ENCODE measurements around the gene PAPPA2.
A peak's percentile ranks its signal among the peaks of the same experiment; 100 is the strongest.

DNA sequence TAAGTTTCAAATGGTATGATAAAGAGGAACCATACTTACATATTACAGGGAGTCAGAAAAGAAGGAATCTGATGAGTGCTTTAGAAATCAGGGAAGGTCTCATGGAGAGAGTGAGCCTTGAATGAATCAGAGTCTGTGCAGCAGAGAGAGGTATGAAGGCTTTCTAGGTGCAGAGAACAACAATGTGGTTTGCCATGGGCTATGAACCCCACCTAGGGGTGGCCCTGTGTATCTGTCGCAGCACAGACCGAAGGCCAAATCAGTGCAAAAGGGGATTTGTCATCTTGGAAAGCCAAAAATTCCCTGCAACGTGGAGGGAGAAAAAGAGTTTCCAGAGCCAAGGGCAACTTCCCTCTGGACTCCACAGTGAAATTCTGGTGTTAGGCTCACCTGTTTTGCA lies 3.5 kb downstream of the PAPPA2 start:
- TF ChIP-seq, protein P1, sequence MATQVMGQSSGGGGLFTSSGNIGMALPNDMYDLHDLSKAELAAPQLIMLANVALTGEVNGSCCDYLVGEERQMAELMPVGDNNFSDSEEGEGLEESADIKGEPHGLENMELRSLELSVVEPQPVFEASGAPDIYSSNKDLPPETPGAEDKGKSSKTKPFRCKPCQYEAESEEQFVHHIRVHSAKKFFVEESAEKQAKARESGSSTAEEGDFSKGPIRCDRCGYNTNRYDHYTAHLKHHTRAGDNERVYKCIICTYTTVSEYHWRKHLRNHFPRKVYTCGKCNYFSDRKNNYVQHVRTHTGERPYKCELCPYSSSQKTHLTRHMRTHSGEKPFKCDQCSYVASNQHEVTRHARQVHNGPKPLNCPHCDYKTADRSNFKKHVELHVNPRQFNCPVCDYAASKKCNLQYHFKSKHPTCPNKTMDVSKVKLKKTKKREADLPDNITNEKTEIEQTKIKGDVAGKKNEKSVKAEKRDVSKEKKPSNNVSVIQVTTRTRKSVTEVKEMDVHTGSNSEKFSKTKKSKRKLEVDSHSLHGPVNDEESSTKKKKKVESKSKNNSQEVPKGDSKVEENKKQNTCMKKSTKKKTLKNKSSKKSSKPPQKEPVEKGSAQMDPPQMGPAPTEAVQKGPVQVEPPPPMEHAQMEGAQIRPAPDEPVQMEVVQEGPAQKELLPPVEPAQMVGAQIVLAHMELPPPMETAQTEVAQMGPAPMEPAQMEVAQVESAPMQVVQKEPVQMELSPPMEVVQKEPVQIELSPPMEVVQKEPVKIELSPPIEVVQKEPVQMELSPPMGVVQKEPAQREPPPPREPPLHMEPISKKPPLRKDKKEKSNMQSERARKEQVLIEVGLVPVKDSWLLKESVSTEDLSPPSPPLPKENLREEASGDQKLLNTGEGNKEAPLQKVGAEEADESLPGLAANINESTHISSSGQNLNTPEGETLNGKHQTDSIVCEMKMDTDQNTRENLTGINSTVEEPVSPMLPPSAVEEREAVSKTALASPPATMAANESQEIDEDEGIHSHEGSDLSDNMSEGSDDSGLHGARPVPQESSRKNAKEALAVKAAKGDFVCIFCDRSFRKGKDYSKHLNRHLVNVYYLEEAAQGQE (IDR thresholded peaks at IDR 0.05; ENCODE audit: low read depth): no peak
- TF ChIP-seq EGR1 (IDR thresholded peaks at IDR 0.05) (no peak), TAF1 (IDR thresholded peaks at IDR 0.05; ENCODE audit: low read depth) (no peak), RAD21 (IDR thresholded peaks at IDR 0.05; ENCODE audit: low read depth) (peak; percentile 38), FOXM1 (IDR thresholded peaks at IDR 0.05; ENCODE audit: borderline replicate concordance, low read depth) (no peak)
- TF ChIP-seq, protein P2, sequence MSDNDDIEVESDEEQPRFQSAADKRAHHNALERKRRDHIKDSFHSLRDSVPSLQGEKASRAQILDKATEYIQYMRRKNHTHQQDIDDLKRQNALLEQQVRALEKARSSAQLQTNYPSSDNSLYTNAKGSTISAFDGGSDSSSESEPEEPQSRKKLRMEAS (IDR thresholded peaks at IDR 0.05): no peak

All from Ishikawa (cell line).